GM18520 (cell line): ENCODE results near the gene NPTXR.

Experiments used
- ATAC-seq: cut with Tn5 transposase; IDR thresholded peaks from one replicate; pipeline ENCODE4 v1.9.1; 2021; ENCODE audit not compliant: unreplicated experiment

NPTXR gene

DNA sequence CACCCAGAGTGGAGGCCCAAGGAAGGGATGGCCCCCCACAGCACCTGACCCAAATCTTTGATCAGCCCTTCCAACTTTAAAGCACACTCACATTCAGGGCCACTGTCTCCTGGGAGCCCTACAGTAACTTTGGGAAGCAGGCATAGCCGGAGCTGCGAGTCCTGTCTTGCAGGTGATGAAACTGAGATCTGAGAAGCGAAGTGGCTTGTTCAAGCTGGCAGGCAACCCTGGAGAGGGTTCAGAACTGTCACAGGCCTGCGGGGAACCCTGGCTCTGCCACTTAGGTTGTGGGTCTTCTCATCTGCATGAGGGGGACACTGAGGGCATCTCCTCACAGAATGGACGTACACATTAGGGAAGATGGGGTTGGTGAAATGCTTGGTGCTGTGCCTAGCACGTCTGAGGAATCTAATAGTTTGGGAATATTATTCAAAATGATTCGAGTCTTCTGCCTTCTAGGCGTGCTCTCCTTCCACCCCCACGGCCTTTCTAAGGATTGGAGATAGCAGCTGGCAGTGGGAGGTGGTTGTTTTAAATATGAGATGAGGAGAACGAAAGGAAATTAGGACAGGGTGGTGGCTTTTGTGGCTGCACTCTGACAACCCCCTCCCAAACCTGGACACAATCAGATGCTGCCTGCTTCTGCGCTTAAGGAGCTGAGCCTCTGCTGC, 69.2 kb downstream of the NPTXR start:
- no peak for ATAC-seq

GRCh38 chr22:38773363-38773946, 70.4 kb downstream of the NPTXR start:
- no peak for ATAC-seq

GRCh38 chr22:38772623-38772873, 71.3 kb downstream of the NPTXR start:
- ATAC-seq, result no peak

DNA sequence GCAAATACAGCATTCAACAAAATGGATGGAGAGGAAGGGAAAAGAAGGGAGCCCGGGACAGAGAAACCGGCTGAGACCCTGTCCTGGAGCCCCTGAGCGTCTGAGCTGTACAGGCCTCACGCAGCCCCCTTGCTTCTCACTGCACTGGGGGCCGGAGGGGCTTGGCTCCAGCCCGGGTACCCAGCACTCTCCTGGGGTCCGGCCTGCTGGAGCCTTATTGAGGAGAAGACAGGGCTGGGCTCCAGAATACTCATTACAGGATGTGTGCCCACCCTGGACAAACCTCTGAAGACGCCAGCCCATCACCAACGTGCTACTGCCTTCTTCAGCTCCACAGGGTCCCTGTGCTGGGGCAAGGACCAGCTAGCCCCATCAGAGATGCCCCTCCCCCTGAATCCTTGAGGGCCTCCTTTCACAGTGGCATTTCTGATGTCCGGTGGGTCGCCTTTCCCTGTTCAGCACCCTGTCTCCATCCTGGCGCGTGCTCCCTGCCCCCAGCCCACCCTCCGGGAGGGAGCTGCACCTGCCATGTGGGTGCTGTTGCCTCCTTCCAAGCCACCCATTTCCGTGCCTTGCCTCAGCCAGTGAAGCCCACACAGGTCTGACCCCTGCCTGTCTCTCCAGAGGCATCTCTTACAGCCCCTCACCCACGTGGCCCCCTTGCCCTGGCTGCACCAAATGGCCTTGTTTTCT, 73.4 kb downstream of the NPTXR start:
- ATAC-seq, result no peak
